ENCODE data around the gene NCAPG.
"Not testable (repeated sequence)": the region's sequence is repeated elsewhere in the genome, so short reads cannot be mapped to it uniquely, and the experiment has no call there.

The NCAPG gene

GRCh38 chr4:17788956-17789355, 21.8 kb upstream of the NCAPG start:
- DNase-seq, result no peak

- no peak for DNase-seq
Observed at GRCh38 chr4:17794730-17795129, 16.0 kb upstream of the NCAPG start.

GRCh38 chr4:17797808-17798207, 13.0 kb upstream of the NCAPG start:
- DNase-seq, result no peak

GRCh38 chr4:17805580-17806155, 5.1 kb upstream of the NCAPG start:
- no peak for DNase-seq

- DNase-seq, result no peak
Observed at GRCh38 chr4:17807446-17807845, 3.3 kb upstream of the NCAPG start.

- DNase-seq, result no peak
Observed at GRCh38 chr4:17809667-17810066, 1.1 kb upstream of the NCAPG start.

- no peak for DNase-seq
Observed at GRCh38 chr4:17811078-17811603, 362 bp downstream of the NCAPG start.

- DNase-seq, result no peak
Observed at GRCh38 chr4:17812125-17812524, 1.3 kb downstream of the NCAPG start.

- no peak for DNase-seq
Observed at GRCh38 chr4:17812801-17813200, 2.0 kb downstream of the NCAPG start.

- no peak for DNase-seq
Observed at GRCh38 chr4:17814140-17814539, 3.4 kb downstream of the NCAPG start.

GRCh38 chr4:17816142-17816541, 5.4 kb downstream of the NCAPG start:
- DNase-seq, result no peak

GRCh38 chr4:17817027-17817426, 6.2 kb downstream of the NCAPG start:
- no peak for DNase-seq

GRCh38 chr4:17823871-17824669, 13.3 kb downstream of the NCAPG start:
- DNase-seq, result no peak

- no peak for DNase-seq
Observed at GRCh38 chr4:17846266-17846665, 35.5 kb downstream of the NCAPG start.

- DNase-seq, result not testable (repeated sequence)
Observed at GRCh38 chr4:17850295-17850694, 39.5 kb downstream of the NCAPG start.

GRCh38 chr4:17851959-17852358, 41.2 kb downstream of the NCAPG start:
- DNase-seq, result no peak

GRCh38 chr4:17854036-17854435, 43.3 kb downstream of the NCAPG start:
- no peak for DNase-seq

GRCh38 chr4:17859793-17860406, 49.1 kb downstream of the NCAPG start:
- DNase-seq, result no peak

GRCh38 chr4:17861906-17862305, 51.1 kb downstream of the NCAPG start:
- DNase-seq, result not testable (repeated sequence)

- no peak for DNase-seq
Observed at GRCh38 chr4:17865866-17866363, 55.1 kb downstream of the NCAPG start.

GRCh38 chr4:17866810-17867209, 56.0 kb downstream of the NCAPG start:
- DNase-seq, result no peak

GRCh38 chr4:17867276-17867675, 56.5 kb downstream of the NCAPG start:
- no peak for DNase-seq

GRCh38 chr4:17869327-17869726, 58.5 kb downstream of the NCAPG start:
- DNase-seq, result no peak

Data from activated T-cell treated with anti-CD3 and anti-CD28 coated beads, Interleukin-2, amount 50 U/mL, for 1 hour (primary cell).